ENCODE measurements around the gene ULK4. TPM values are rescaled to one million over a fixed set of nuclear protein-coding genes. Genes with fewer than 3 reads are reported as not detected.

ULK4 gene
- total RNA-seq, 1 experiment from 2014 or later, result 6.3 TPM

- no peak overlapping the region for H2AFZ ChIP-seq (ENCODE audit: low read depth, low read length, poor library complexity, severe bottlenecking)
- H3K27me3 ChIP-seq (ENCODE audit: insufficient read depth, low read length), result no peaks in the 10 kb centered on the region
- no peaks in the 10 kb centered on the region for H3K4me1 ChIP-seq (ENCODE audit: control insufficient read depth in 1 of 2, insufficient read depth in 2 of 2, low read length in 2 of 2)
- H3K79me2 ChIP-seq (ENCODE audit: insufficient read depth, low read length), result no peaks in the 10 kb centered on the region
- no peak for DNase-seq (ENCODE audit: low read depth, low spot score)
- BruUV-seq (replicated peaks), result no TSS peak
- POLR2A ChIA-PET, result no interaction called here
- no peaks in the 10 kb centered on the region for H3K9me2 ChIP-seq (ENCODE audit: insufficient read depth)
- no peaks in the 10 kb centered on the region for H3K9me3 ChIP-seq (ENCODE audit: control insufficient read depth in 1 of 2, insufficient read depth in 1 of 2, low read depth in 1 of 2, low read length in 2 of 2)
- H4K20me1 ChIP-seq (ENCODE audit: insufficient read depth), result no peaks in the 10 kb centered on the region
- CTCF ChIA-PET, result no interaction called here
- no peak overlapping the region for H3K27ac ChIP-seq (ENCODE audit: low read depth, low read length)
- RAD21 ChIA-PET (ENCODE audit: low non-redundant PET in 1 of 2, low total read pairs in 2 of 2, uncharacterized antibody in 2 of 2, unreplicated experiment in 2 of 2), result no interaction called here
- H3K4me3 ChIP-seq (replicated peaks in 1 of 2; ENCODE audit: low read depth in 1 of 2, low read length in 2 of 2), result no peak overlapping the region
- no peak overlapping the region for H3K4me2 ChIP-seq (ENCODE audit: low read length)
- no peaks in the 10 kb centered on the region for H3K36me3 ChIP-seq (ENCODE audit: control insufficient read depth in 1 of 2, insufficient read depth in 2 of 2, low read length in 2 of 2)
- TF ChIP-seq REST (IDR thresholded peaks at IDR 0.05; ENCODE audit: low read depth), result no peak
- TF ChIP-seq ZFX (IDR thresholded peaks at IDR 0.05), result no peak
- TF ChIP-seq JUND (IDR thresholded peaks at IDR 0.05), result no peak
- no peak for TF ChIP-seq SRF (IDR thresholded peaks at IDR 0.05; ENCODE audit: low read depth)
- no peak for TF ChIP-seq SP1 (IDR thresholded peaks at IDR 0.05; ENCODE audit: low read depth)
- TF ChIP-seq EZH2 (IDR thresholded peaks at IDR 0.05), result no peak
- TF ChIP-seq CTCF (IDR thresholded peaks at IDR 0.05 in 2 of 3, conservative IDR thresholded peaks at IDR 0.05 in 1 of 3; ENCODE audit: borderline replicate concordance in 1 of 3, insufficient read depth in 1 of 3, low read depth in 2 of 3, low read length in 2 of 3), result no peak
- TF ChIP-seq ZBTB33 (IDR thresholded peaks at IDR 0.05; ENCODE audit: extremely low read depth, insufficient replicate concordance, low read length), result no peak
- TF ChIP-seq ATF3 (IDR thresholded peaks at IDR 0.05), result no peak
- no peak for TF ChIP-seq YY1 (IDR thresholded peaks at IDR 0.05; ENCODE audit: extremely low read depth, insufficient replicate concordance, low read depth, low read length)
- TF ChIP-seq MAX (IDR thresholded peaks at IDR 0.05), result no peak
- no peak for TF ChIP-seq POLR2AphosphoS5 (IDR thresholded peaks at IDR 0.05; ENCODE audit: low read depth, low read length)
- TF ChIP-seq POLR2A (IDR thresholded peaks at IDR 0.05; ENCODE audit: borderline replicate concordance, extremely low read depth, insufficient read depth, insufficient read length), result no peak
- no peak for TF ChIP-seq EZH2phosphoT487 (IDR thresholded peaks at IDR 0.05; ENCODE audit: borderline replicate concordance)
- no peak for TF ChIP-seq CEBPB (IDR thresholded peaks at IDR 0.05; ENCODE audit: low read depth)
- no peak for TF ChIP-seq TCF7L2 (IDR thresholded peaks at IDR 0.05; ENCODE audit: borderline replicate concordance, extremely low read depth, insufficient read depth, insufficient read length)
- TF ChIP-seq ELF1 (IDR thresholded peaks at IDR 0.05; ENCODE audit: borderline replicate concordance, low read depth), result no peak
- no peak for TF ChIP-seq EGR1 (IDR thresholded peaks at IDR 0.05; ENCODE audit: low read depth)
- TF ChIP-seq FOSL1 (IDR thresholded peaks at IDR 0.05; ENCODE audit: low read depth), result no peak
- no peak for TF ChIP-seq RAD21 (IDR thresholded peaks at IDR 0.05; ENCODE audit: low read depth)
- intact Hi-C loops (cut with micrococcal nuclease), result no loop called here
- no peak for ATAC-seq
- H3K9ac ChIP-seq (ENCODE audit: low read length), result no peak overlapping the region
Observed at GRCh38 chr3:41808152-41808551, 153.8 kb downstream of the ULK4 start.
